SK-N-SH (cell line): Measurements from ENCODE around the gene BAHCC1. TPM values are rescaled to one million over a fixed set of nuclear protein-coding genes. Genes with fewer than 3 reads are reported as not detected.

Source experiments
- CTCF ChIA-PET: fragments of 300-600, 350-600 bp; formaldehyde crosslinking; extraction: SDS; loops from one replicate; lab custom pipeline; 2021; lab: Yijun Ruan, JAX
- POLR2A ChIA-PET: fragments of 350-600 bp; sonication (Branson Sonifier 250); formaldehyde crosslinking; extraction: SDS; loops from one replicate; lab custom pipeline; 2020; ENCODE audit warnings: antibody characterized with exemption, inconsistent platforms; lab: Yijun Ruan, JAX
- DNase-seq: peaks from one replicate; pipeline ENCODE4 v3.0.0; 2012
- H2AFZ ChIP-seq: fragments of 200-600 bp; sonication (generic); 2 replicates; pipeline ENCODE4 v1.8.1; 2016; ENCODE audit warnings: antibody characterized with exemption, mild to moderate bottlenecking, low read depth
- H3F3A ChIP-seq: fragments of 200-600 bp; sonication (generic); replicated peaks from 2 replicates; pipeline ENCODE3; 2016; ENCODE audit warnings: antibody characterized with exemption, mild to moderate bottlenecking; ENCODE audit not compliant: insufficient read depth
- H3K27ac ChIP-seq, 2 experiments: fragments of 200-500 bp in 1 of 2; fragments of 200-600 bp in 1 of 2; sonication (Bioruptor generic) in 1 of 2; sonication (generic), shearing (Covaris generic) in 1 of 2; 2 replicates each; pipeline versions ENCODE4 v1.5.1 to v1.6.1; 2014 to 2016; ENCODE audit warnings: low read depth in 2 of 2, inconsistent platforms in 1 of 2, low read length in 1 of 2, mild to moderate bottlenecking in 1 of 2, mixed read lengths in 1 of 2
- H3K27me3 ChIP-seq: fragments of 200-600 bp; sonication (generic), shearing (Covaris generic); 2 replicates; pipeline ENCODE4 v1.6.1; 2016; ENCODE audit warnings: mixed run types; ENCODE audit not compliant: insufficient read depth
- H3K36me3 ChIP-seq, 2 experiments: fragments of 200-500 bp in 1 of 2; fragments of 200-600 bp in 1 of 2; sonication (Bioruptor generic) in 1 of 2; sonication (generic) in 1 of 2; replicated peaks in 1 of 2; 2 replicates each; pipeline versions ENCODE3 to v1.5.1; 2014 to 2016; ENCODE audit warnings: low read length in 1 of 2, mild to moderate bottlenecking in 1 of 2; ENCODE audit not compliant: insufficient read depth in 2 of 2, control insufficient read depth in 1 of 2
- H3K4me1 ChIP-seq, 2 experiments: fragments of 200-500 bp in 1 of 2; fragments of 200-600 bp in 1 of 2; sonication (Bioruptor generic) in 1 of 2; sonication (generic), shearing (Covaris generic) in 1 of 2; 2 replicates each; pipeline versions ENCODE4 v1.5.1 to v1.6.1; 2014 to 2016; ENCODE audit warnings: low read depth in 1 of 2, low read length in 1 of 2, mixed run types in 1 of 2; ENCODE audit not compliant: insufficient read depth in 2 of 2, control insufficient read depth in 1 of 2
- H3K4me2 ChIP-seq: fragments of 200-600 bp; sonication (generic), shearing (Covaris generic); 2 replicates; pipeline ENCODE4 v1.6.1; 2017; ENCODE audit warnings: mixed run types
- H3K4me3 ChIP-seq, 2 experiments: fragments of 200-500 bp in 1 of 2; fragments of 200-600 bp in 1 of 2; sonication (Bioruptor generic) in 1 of 2; sonication (generic), shearing (Covaris generic) in 1 of 2; 2 replicates each; pipeline versions ENCODE4 v1.5.1 to v1.8.1; 2014 to 2016; ENCODE audit warnings: low read depth in 2 of 2, inconsistent platforms in 1 of 2, low read length in 1 of 2, mild to moderate bottlenecking in 1 of 2, mixed read lengths in 1 of 2, moderate library complexity in 1 of 2
- H3K79me2 ChIP-seq: fragments of 200-600 bp; sonication (generic); 2 replicates; pipeline ENCODE4 v1.8.1; 2017; ENCODE audit warnings: mild to moderate bottlenecking; ENCODE audit not compliant: insufficient read depth
- H3K9ac ChIP-seq: fragments of 200-600 bp; sonication (generic); 2 replicates; pipeline ENCODE4 v1.6.1; 2017; ENCODE audit warnings: mixed run types
- H3K9me2 ChIP-seq: fragments of 200-600 bp; sonication (generic); 2 replicates; pipeline ENCODE4 v1.6.1; 2017; ENCODE audit warnings: mixed run types
- H3K9me3 ChIP-seq: fragments of 200-600 bp; sonication (generic); 2 replicates; pipeline ENCODE4 v1.6.1; 2017; ENCODE audit warnings: mixed run types, mild to moderate bottlenecking, moderate library complexity
- H4K20me1 ChIP-seq: fragments of 200-600 bp; sonication (generic); 2 replicates; pipeline ENCODE4 v1.6.1; 2017; ENCODE audit warnings: mild to moderate bottlenecking, mixed run types; ENCODE audit not compliant: insufficient read depth
- CHD2 ChIP-seq: fragments of 150-350 bp; IDR thresholded peaks from 2 replicates; pipeline ENCODE4 v1.6.1; 2018; ENCODE audit warnings: low read length; ENCODE audit not compliant: partially characterized antibody
- ELF1 ChIP-seq: IDR thresholded peaks from 2 replicates; pipeline ENCODE4 v1.4.0; 2012
- EP300 ChIP-seq, 2 experiments: IDR thresholded peaks; 2 replicates each; pipeline versions ENCODE4 v1.4.0 to v1.6.1; 2012; ENCODE audit warnings: borderline replicate concordance in 1 of 2, low read depth in 1 of 2, low read length in 1 of 2
- FOSL2 ChIP-seq: IDR thresholded peaks from 2 replicates; pipeline ENCODE4 v1.4.0; 2012; ENCODE audit warnings: low read depth, mild to moderate bottlenecking, moderate library complexity, borderline replicate concordance
- FOXJ3 ChIP-seq: sonication (generic); formaldehyde crosslinking; IDR thresholded peaks from 2 replicates; pipeline ENCODE4 v1.5.1; 2020; ENCODE audit warnings: mild to moderate bottlenecking, missing genetic modification reagents
- GABPA ChIP-seq: IDR thresholded peaks from 2 replicates; pipeline ENCODE4 v1.4.0; 2012; ENCODE audit warnings: low read depth, mild to moderate bottlenecking
- MEF2A ChIP-seq: IDR thresholded peaks from 2 replicates; pipeline ENCODE4 v1.4.0; 2012; ENCODE audit warnings: low read depth, borderline replicate concordance
- POLR2AphosphoS5 ChIP-seq: IDR thresholded peaks from 2 replicates; pipeline ENCODE4 v1.6.1; 2012; ENCODE audit warnings: low read depth, low read length
- RAD21 ChIP-seq: IDR thresholded peaks from 2 replicates; pipeline ENCODE4 v1.6.1; 2012; ENCODE audit warnings: mild to moderate bottlenecking, low read length
- RCOR1 ChIP-seq: fragments of 150-350 bp; IDR thresholded peaks from 2 replicates; pipeline ENCODE4 v1.6.1; 2017; ENCODE audit warnings: antibody characterized with exemption, low read length
- RXRA ChIP-seq: IDR thresholded peaks from 2 replicates; pipeline ENCODE4 v1.4.0; 2012; ENCODE audit warnings: low read depth, mild to moderate bottlenecking, borderline replicate concordance
- TAF1 ChIP-seq: IDR thresholded peaks from 2 replicates; pipeline ENCODE4 v1.6.1; 2012; ENCODE audit warnings: low read depth, mild to moderate bottlenecking, low read length, moderate library complexity, borderline replicate concordance
- TEAD4 ChIP-seq: IDR thresholded peaks from 2 replicates; pipeline ENCODE4 v1.4.0; 2012; ENCODE audit warnings: mild to moderate bottlenecking, borderline replicate concordance; ENCODE audit not compliant: insufficient read depth
- YY1 ChIP-seq: IDR thresholded peaks from 2 replicates; pipeline ENCODE4 v1.4.0; 2012; ENCODE audit warnings: low read depth, mild to moderate bottlenecking
- WGBS: methylation state at CpG from one replicate; pipeline ENCODE4 v1.1.6; 2017; ENCODE audit warnings: low lambda C conversion rate; 5-methylcytosine and 5-hydroxymethylcytosine counted together
- polyA plus RNA-seq, 3 experiments: library from polyadenylated mRNA; depleted of rRNA; stranded (reverse); fragments of >200 nt; gene quantifications; 2 replicates each; pipeline ENCODE4 v1.2.3, GENCODE V29; 2012
- TF ChIP-seq, protein P1 (sequence below): IDR thresholded peaks from 2 replicates; pipeline ENCODE4 v1.4.0; 2012; ENCODE audit warnings: low read depth
- TF ChIP-seq, protein P2 (sequence below): fragments of 200-600 bp; sonication (generic); IDR thresholded peaks from 2 replicates; pipeline ENCODE4 v1.6.1; 2017; ENCODE audit warnings: antibody characterized with exemption, mild to moderate bottlenecking, moderate library complexity
- TF ChIP-seq, protein P3 (sequence below): IDR thresholded peaks from 2 replicates; pipeline ENCODE4 v1.6.1; 2012; ENCODE audit warnings: mild to moderate bottlenecking, low read depth, low read length, moderate library complexity
- TF ChIP-seq, protein P4 (sequence below): IDR thresholded peaks from 2 replicates; pipeline ENCODE4; 2012

Gene BAHCC1
- polyA plus RNA-seq, 1 of the 3 experiments (the other 2 are of a cell fraction): 6.4 TPM

DNA sequence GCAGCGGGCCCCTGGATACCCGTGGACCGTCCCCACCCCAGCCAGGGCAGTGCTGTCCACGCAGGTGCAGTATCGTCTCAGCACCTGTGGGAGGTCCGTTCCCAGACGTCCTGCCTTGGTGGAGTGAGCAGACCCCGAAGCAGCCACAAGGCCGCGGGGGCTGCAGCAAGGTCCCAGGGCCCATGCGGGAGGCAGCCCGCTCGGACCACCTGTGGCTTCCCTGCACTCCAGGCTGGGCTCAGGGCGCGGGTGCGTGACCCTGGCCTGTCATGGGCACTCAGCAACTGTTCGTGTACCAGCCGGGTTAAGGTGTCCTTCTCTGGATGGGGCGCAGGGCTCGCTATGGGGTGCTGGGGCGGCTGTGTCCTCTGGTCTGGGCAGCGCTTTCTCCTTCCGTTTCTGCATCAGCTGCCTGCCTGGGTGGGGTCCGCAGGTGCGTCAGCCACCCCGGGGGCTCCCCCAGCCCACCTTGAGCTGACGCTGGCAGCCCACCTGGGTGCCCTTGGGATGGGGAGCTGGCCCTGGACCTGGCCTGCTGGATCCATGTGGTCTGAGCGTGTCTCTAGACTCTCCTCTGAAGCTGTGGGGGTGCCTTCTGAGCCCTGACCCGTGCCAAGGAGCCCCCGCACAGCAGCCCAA, 18.4 kb downstream of the BAHCC1 start:
- ChIA-PET POLR2A (interaction anchor here (1.8 kb wide), 1 partner anchor 16 kb away, joined by 5 read pairs; no protein-coding TSS in a partner anchor), CTCF (interaction anchor here (1.7 to 8.0 kb wide), 2 partner anchors 12 to 16 kb away, joined by 8 to 41 read pairs; no protein-coding TSS in a partner anchor)
- Histone ChIP-seq H3K9me3 (no peaks in the 10 kb centered on the region), H4K20me1 (peaks cover 9% of the 10 kb centered on the region; the same call in 1 of the 2 replicates), H3K79me2 (no peaks in the 10 kb centered on the region), H3K9ac (no peak overlapping the region), H3F3A (peaks cover 8% of the 10 kb centered on the region), H3K4me2 (no peak overlapping the region), H3K4me3 (no peak overlapping the region), H3K27ac (no peak overlapping the region), H3K4me1 (peaks cover 17 to 20% of the 10 kb centered on the region in 2 experiments; a peak in 3 of 4 replicates), H2AFZ (no peak overlapping the region), H3K9me2 (no peaks in the 10 kb centered on the region), H3K36me3 (no peaks in the 10 kb centered on the region), H3K27me3 (no peaks in the 10 kb centered on the region)
- no peak for DNase-seq
- TF ChIP-seq RXRA (no peak), TAF1 (no peak), TEAD4 (no peak), FOSL2 (no peak)
- 94% methylated on average over 28 of the region's 30 CpGs for WGBS

DNA sequence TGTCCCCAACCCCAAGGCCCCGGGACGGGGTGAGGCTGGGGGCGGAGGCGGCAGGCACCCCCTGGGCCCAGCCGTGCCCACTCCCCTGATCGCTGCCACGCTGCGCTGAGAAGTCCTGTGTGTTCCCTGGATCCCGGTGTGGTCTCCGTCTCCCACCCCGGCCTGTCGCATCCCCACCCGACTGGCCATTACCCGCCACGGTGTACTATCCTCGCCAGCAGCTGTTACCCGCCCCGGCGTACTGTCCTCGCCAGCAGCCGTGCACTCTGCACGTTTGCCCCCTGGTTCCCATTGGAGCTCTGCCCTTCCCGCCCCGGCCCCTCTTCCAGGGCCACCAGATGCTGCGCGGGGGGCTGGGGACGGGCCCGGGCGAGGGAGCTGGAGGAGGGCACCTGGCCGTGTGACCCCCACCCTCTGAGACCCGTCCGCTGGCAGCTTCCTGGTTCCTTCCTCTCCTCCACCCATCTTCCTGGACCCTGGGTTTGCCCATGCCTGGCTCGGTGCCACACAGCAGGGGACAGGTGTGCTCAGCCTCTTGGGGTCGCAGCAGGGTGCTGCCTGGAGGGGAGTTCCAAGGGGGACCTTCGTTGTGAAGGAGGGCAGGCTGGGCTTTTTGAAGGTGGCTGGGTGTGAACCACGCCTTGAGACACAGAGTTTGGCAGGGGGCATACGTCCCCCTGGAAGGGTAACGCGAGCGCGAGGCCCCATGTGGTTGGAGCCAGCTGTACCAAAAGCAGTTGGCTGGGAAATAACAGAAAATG, 19.7 kb downstream of the BAHCC1 start:
- H3K9me3 ChIP-seq: no peaks in the 10 kb centered on the region
- no peak overlapping the region for H3K4me2 ChIP-seq
- H2AFZ ChIP-seq: no peak overlapping the region
- no peak for DNase-seq
- H3K9me2 ChIP-seq: no peaks in the 10 kb centered on the region
- peaks cover 17% of the 10 kb centered on the region for H3F3A ChIP-seq
- H3K79me2 ChIP-seq: no peaks in the 10 kb centered on the region
- no peaks in the 10 kb centered on the region for H3K36me3 ChIP-seq
- WGBS: 86% methylated on average over 40 of the region's 41 CpGs
- ChIA-PET POLR2A (interaction anchor here (1.8 kb wide), 1 partner anchor 14 kb away, joined by 5 read pairs; no protein-coding TSS in a partner anchor), CTCF (interaction anchor here (0.6 to 8.0 kb wide), 6 partner anchors 9 to 70 kb away, joined by 4 to 41 read pairs (median 6); no protein-coding TSS in a partner anchor)
- no peak overlapping the region for H3K27ac ChIP-seq
- peaks cover 28 to 31% of the 10 kb centered on the region in 2 experiments; a peak in 3 of 4 replicates for H3K4me1 ChIP-seq
- no peaks in the 10 kb centered on the region for H3K27me3 ChIP-seq
- H4K20me1 ChIP-seq: no peaks in the 10 kb centered on the region
- H3K9ac ChIP-seq: no peak overlapping the region
- no peak overlapping the region for H3K4me3 ChIP-seq
- no peak for TF ChIP-seq MEF2A
- TF ChIP-seq, protein P1, sequence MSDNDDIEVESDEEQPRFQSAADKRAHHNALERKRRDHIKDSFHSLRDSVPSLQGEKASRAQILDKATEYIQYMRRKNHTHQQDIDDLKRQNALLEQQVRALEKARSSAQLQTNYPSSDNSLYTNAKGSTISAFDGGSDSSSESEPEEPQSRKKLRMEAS: no peak
- no peak for TF ChIP-seq FOSL2
- no peak for TF ChIP-seq ELF1
- no peak for TF ChIP-seq FOXJ3 (CRISPR knock-in tag)
- TF ChIP-seq, protein P2, sequence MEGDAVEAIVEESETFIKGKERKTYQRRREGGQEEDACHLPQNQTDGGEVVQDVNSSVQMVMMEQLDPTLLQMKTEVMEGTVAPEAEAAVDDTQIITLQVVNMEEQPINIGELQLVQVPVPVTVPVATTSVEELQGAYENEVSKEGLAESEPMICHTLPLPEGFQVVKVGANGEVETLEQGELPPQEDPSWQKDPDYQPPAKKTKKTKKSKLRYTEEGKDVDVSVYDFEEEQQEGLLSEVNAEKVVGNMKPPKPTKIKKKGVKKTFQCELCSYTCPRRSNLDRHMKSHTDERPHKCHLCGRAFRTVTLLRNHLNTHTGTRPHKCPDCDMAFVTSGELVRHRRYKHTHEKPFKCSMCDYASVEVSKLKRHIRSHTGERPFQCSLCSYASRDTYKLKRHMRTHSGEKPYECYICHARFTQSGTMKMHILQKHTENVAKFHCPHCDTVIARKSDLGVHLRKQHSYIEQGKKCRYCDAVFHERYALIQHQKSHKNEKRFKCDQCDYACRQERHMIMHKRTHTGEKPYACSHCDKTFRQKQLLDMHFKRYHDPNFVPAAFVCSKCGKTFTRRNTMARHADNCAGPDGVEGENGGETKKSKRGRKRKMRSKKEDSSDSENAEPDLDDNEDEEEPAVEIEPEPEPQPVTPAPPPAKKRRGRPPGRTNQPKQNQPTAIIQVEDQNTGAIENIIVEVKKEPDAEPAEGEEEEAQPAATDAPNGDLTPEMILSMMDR: no peak
- TF ChIP-seq RCOR1: no peak
- no peak for TF ChIP-seq YY1
- TF ChIP-seq EP300 (IDR thresholded peaks at IDR 0.05; ENCODE audit: borderline replicate concordance in 1 of 2, low read depth in 1 of 2, low read length in 1 of 2): no peak
- no peak for TF ChIP-seq TAF1
- TF ChIP-seq POLR2AphosphoS5: no peak
- TF ChIP-seq, protein P3, sequence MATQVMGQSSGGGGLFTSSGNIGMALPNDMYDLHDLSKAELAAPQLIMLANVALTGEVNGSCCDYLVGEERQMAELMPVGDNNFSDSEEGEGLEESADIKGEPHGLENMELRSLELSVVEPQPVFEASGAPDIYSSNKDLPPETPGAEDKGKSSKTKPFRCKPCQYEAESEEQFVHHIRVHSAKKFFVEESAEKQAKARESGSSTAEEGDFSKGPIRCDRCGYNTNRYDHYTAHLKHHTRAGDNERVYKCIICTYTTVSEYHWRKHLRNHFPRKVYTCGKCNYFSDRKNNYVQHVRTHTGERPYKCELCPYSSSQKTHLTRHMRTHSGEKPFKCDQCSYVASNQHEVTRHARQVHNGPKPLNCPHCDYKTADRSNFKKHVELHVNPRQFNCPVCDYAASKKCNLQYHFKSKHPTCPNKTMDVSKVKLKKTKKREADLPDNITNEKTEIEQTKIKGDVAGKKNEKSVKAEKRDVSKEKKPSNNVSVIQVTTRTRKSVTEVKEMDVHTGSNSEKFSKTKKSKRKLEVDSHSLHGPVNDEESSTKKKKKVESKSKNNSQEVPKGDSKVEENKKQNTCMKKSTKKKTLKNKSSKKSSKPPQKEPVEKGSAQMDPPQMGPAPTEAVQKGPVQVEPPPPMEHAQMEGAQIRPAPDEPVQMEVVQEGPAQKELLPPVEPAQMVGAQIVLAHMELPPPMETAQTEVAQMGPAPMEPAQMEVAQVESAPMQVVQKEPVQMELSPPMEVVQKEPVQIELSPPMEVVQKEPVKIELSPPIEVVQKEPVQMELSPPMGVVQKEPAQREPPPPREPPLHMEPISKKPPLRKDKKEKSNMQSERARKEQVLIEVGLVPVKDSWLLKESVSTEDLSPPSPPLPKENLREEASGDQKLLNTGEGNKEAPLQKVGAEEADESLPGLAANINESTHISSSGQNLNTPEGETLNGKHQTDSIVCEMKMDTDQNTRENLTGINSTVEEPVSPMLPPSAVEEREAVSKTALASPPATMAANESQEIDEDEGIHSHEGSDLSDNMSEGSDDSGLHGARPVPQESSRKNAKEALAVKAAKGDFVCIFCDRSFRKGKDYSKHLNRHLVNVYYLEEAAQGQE: no peak
- no peak for TF ChIP-seq GABPA
- no peak for TF ChIP-seq TEAD4
- no peak for TF ChIP-seq CHD2
- TF ChIP-seq, protein P4, sequence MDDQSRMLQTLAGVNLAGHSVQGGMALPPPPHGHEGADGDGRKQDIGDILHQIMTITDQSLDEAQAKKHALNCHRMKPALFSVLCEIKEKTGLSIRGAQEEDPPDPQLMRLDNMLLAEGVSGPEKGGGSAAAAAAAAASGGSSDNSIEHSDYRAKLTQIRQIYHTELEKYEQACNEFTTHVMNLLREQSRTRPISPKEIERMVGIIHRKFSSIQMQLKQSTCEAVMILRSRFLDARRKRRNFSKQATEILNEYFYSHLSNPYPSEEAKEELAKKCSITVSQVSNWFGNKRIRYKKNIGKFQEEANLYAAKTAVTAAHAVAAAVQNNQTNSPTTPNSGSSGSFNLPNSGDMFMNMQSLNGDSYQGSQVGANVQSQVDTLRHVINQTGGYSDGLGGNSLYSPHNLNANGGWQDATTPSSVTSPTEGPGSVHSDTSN: no peak
- TF ChIP-seq RAD21: no peak
